Activated CD4-positive, alpha-beta T cell treated with anti-CD3 and anti-CD28 coated beads, Interleukin-2, Interleukin-4, amounts not matched to agents 100 ng/mL and 50 ng/mL, durations not matched to agents 16 hours and 8 hours (primary cell): ENCODE data around the gene MPST.

Source experiments
- DNase-seq: peaks from one replicate; pipeline ENCODE4 v3.0.0-alpha.2; 2020; ENCODE audit warnings: low spot score

Gene MPST

DNA sequence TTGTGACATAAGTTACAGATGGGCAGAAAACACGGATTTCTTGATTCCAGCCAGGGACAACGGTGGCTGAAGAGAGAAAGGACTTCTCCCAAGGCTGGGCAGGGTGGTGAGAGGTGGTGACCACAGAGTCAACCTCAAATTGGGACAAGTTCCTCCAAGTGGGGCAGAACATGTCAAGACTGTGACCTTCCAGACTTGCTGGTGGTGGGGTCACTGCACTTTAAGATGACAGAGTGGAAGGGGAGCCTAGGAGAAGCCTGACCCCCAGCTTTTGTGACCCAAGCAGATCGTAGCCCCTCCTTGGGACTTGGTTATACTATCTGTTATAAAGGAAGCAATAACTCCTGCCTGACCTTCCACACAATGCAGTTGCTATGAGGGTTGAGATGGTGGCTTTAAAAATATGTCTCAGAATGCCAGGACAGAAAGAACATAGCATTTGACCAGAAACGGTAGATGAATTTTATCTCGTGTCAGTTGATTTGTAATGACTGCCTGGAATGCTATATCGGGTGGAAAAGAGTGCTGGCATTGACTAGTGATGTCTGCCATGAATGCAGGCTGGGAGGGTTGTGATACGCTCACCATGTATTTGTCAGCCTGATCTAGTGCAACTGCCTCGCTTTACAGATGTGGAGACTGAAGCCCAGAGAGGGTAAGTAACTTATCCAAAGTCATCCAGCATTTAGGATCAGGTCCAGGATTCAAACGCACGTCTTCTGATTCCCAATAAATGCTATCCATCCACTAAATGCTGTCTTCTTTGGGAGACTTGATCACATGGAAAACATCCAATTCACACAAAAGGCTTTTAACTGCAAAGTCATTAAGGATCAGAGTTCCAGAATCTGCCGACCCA, 18.6 kb upstream of the MPST start:
- DNase-seq: no peak

- no peak for DNase-seq
These were observed 17.7 kb upstream of the MPST start for GRCh38 chr22:37001826-37002225.

GRCh38 chr22:37002633-37003032, 16.9 kb upstream of the MPST start:
- no peak for DNase-seq

GRCh38 chr22:37007651-37008050, 11.9 kb upstream of the MPST start:
- DNase-seq: no peak

DNA sequence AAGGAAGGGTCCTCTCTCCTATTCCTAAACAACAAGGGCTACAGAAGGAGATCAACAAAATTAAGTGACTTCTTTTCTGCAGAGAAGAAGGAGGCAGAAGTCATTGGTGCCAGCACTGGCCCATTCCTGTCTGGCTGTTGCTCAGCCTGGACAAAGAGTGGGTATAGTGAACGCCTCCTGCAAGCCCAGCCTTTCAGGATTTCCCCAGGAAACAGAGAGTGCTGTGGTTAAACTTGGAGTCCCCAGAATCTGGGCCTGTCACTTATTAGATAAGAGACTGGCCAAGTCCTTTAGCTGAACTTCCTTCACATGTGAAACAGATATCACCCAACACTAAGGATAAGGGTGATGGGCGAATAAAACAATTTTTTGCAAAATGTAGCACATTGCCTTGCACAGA, 11.2 kb upstream of the MPST start:
- no peak for DNase-seq

GRCh38 chr22:37009490-37009889, 10.1 kb upstream of the MPST start:
- no peak for DNase-seq

DNA sequence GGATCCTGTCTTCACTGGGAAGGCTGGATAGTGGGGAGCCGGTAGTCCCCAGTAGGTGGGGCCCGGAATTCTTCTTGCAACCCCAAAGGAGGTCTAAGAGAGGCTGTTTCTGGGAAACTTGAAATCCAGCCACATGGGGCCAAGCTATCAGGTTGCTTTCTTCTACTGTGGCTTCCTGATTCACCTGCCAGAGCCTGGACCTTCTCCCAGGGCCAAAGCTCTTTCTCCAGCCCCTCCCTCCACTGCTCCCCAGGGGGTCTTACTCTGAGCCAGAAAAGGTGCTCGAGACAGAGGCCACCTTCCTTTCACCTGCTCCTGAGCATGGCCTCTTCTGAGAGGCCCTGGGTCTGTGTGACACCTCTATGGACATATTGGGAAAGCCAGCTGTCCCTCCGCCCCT, 9.4 kb upstream of the MPST start:
- DNase-seq: no peak

DNA sequence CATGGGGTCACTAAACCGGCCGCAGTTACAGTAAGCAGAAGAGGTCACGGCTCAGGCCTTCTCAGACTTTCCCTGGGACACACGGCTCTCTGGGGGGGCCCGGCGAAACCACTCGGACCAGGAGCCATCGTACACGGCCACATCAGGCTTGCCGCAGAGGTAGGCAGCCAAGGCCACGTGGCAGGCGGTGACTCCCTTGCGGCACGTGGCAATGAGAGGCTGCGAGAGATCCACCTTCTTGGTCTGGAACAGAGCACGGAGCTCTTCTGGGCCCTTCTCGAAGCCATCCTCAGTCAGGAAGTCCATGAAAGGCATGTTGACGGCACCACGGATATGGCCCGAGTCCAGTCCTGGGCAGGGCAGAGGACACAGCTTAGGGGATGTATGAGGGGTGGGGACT, 8.6 kb upstream of the MPST start:
- no peak for DNase-seq

DNA sequence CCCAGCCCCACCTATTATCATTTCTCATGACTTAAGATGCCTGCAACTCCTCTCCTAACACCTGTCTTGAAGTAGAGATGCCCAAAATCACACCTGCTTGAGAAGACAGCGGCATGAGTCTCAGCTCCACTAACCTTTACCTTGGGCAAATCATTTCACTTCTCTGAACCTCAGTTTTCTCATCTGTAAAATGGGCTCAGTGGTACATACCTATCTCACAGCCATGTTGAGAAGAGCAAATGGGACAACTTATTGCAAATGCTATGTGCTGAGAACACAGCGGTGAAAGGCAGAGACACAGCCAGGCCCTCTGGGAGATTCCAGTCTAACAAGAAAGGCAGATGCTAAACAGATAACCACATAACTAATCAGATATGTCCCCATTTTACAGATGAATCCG, 8.1 kb upstream of the MPST start:
- no peak for DNase-seq

DNA sequence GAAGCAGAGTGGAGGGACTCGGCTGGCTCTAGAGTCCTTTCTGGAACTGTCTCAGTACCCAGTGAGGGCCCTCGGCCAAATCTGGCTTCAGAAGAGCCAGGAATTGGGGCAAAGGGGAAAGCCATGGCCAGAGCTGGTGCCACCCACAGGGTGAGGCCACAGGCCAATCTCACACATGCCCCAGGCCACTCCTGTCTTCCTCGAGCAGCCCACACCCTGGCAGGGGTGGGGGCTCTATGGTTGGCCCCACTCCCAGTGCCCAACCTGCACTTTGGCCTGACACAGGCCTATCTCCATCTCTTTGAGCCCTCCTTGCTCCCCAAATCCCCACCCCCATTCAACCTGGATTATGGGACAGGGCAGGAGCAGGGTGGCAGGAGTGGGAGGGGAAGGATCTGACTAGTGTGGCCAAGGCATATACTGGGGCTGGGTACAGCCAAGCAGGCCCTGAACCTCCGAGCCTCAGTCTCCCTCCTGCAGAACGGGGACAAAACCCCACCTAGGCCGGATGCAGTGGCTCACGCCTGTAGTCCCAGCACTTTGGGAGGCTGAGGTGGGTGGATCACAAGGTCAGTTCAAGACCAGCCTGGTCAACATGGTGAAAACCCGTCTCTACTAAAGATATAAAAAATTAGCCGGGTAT, 7.2 kb upstream of the MPST start:
- DNase-seq: no peak

DNA sequence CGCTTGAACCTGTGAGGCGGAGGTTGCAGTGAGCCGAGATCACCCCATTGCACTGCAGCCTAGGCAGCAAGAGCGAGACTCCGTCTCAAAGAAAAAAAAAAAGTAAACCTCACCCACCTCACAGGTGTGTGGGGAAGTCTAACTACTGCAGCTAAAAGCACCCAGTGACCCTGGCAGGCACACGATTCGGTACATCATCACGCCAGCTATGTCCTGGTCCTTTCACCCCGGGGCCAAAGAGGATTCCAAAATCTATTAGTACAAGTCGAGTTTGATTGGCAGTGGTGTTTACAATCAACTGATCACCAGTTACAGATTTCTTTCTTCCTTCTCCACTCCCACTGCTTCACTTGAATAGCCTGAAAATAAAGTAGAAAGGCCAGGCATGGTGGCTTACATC, 6.6 kb upstream of the MPST start:
- no peak for DNase-seq

GRCh38 chr22:37014415-37014806, 5.1 kb upstream of the MPST start:
- no peak for DNase-seq

DNA sequence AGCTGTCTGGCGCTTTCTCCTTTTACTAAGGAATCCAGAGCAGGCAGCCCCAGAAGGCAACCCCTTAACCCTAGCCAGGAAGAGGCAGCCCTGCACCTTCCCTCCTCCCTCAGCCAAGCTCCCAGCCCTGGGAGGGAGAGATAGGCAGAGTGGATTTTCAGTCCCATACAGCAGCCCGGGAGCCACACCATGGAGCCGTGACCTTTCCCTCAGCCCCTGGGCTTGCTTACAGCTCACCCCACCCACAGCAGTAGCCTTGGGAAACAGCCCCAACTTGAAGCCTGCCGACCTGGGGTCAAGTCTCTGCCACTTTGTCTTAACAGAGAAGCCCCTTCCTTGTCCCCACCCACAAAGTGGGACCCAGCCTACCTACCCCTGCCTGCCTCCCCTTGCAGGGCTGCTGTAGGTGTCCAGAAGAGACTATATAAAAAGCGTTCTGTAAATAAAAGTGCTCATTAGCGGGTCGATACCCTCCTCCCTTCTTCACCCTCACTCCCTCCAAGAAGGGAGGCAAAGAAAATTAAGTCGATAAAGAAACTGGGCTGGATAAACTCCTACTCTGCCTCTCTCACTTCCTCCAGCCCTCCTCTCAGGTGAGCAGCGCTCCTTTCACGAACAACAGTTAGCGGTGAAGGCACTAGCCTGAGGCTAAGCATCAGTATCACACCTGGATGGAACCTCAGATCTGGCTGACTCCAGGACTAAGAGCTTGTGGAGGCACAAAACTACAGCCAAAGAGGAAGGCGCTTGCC, 4.5 kb upstream of the MPST start:
- DNase-seq: no peak

DNA sequence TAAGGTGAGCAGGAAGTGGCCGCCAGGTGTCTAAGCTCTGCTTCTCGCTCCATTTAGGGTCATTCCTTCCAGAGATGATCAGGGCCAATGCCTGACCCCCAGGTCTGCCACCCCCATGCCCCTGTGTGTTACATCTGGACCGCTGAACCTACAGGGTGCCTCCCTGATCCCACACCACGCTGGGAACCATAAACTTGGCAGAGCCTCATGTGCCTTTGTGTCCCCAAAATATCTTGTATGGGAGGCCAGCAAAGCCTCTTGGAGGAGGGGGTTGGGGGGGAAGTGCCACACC, 4.0 kb upstream of the MPST start:
- DNase-seq: no peak

- DNase-seq: no peak
These were observed 3.2 kb upstream of the MPST start for GRCh38 chr22:37016134-37016910.

- no peak for DNase-seq
These were observed 2.2 kb upstream of the MPST start for GRCh38 chr22:37017356-37017755.

DNA sequence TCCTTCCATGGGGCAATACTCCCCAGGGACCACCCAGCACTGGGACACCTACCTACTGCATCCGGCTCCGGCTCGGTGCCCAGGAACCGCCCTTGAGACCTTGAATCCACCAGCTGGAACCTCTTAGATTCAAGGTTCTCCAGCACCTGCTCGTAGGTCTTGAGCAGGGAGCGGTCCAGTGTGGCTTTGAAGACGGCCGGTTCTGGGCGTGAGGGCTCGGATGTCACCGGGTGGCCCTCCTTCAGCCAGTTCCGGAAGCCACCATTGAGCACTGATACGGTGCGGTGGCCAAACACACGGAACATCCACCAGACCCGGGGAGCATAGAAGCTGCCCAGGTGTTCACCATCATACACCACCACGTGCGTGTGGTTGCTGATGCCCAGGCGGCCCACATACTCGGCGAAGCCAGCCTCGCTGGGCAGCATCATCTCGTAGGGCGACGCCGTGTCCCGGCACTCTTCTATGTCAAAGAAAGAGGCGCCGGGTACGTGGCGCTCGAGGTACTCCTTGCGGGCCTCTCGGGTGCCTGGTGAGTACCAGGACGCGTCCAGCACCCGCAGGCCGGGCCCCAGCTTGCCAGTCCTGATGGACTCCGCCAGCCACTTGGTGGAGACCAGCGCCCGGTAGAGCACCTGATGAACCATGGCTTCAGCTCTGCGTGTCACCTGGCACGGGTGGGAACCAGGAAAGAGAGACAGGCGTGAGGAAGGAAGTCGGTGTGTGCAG, 1.3 kb upstream of the MPST start:
- no peak for DNase-seq

GRCh38 chr22:37018815-37019308, 680 bp upstream of the MPST start:
- DNase-seq: no peak

DNA sequence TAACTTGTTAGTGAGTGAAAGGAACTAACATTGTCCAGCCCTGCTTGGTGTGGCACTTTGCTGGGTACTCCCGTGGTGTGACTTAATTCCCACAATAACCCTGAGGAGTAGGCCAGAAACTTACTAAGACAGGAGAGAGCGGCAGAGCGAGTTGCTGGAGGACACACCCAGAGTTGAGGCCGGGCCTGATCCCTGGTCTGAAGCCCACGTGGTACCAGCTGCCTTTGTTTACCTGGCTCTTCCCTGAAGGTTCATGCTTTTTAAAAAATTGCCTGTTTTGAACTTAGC, 594 bp downstream of the MPST start:
- peak; percentile 22 for DNase-seq

DNA sequence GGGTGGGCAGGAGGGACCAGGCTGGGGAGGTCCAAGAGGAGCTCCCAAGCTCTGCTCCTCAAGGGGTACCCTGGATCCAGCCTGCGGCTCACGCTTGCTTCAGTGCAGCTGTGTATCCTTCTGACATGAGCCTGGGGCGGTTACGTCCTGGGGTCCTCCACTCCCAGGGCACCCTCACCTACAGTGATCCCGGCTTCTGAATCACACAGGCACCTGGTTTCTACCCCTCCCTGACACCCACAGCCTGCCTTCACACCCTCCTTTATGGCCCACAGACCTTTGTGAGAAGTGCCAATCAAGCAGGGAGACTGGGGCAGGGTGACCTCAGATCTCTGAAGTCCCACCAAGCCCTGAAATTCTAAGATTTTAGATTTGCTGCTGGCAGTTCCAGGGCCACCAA, 1.5 kb downstream of the MPST start:
- no peak for DNase-seq

DNA sequence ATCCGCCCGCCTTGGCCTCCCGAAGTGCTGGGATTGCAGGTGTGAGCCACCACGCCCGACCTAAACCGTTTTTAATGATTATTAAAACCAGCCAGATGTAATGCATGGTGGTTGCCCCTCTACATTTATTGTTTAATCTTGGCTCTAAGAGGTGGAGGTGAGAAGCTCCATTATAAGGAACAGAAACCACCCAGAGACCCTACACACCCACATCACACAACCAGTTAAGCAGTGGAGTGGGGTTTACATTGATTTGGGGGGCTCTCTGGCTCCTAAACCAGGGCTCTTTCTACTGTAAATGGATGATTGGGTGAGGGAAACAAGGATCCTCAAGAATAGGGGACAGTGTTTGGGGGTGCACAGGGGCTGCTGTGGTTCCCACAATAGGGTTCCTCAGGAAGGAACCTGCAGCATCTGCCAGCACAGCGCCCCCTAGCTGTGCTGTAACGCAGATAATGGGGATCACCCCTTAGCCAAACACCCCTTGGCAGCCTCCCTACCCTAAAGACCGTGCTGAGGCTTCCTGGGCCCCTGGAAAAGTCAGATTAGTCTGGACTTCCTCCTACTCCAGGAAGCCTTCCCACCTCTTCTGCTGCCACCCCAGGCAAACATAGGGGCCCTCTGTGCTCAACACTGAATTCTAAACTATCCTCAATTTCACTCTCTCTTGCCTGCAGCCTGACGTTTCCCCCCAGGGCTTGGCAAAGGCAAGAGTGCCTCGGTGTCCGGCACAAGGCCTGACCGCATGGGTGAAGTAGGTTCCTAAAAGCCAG, 2.4 kb downstream of the MPST start:
- peak; percentile 63 for DNase-seq
